ENCODE results near the gene ABLIM3. TPM values are rescaled to one million over a fixed set of nuclear protein-coding genes. Genes with fewer than 3 reads are reported as not detected.

The ABLIM3 gene
- total and polyA plus RNA-seq, 2 experiments from 2014 or later, result 7.3 to 7.8 TPM

GRCh38 chr5:149283626-149284480 lies 142.6 kb downstream of the ABLIM3 start:
- Histone ChIP-seq H3K36me3 (replicated peaks; ENCODE audit: insufficient read depth, low read depth) (no peaks in the 10 kb centered on the region), H3K79me2 (no peaks in the 10 kb centered on the region), H3K4me1 (ENCODE audit: insufficient read depth) (no peaks in the 10 kb centered on the region), H3K27ac (no peak overlapping the region), H2AFZ (no peak overlapping the region), H3K27me3 (no peaks in the 10 kb centered on the region), H3K9me2 (replicated peaks; ENCODE audit: insufficient read depth) (no peaks in the 10 kb centered on the region), H3K9me3 (ENCODE audit: low read depth) (no peaks in the 10 kb centered on the region), H3K4me2 (no peak overlapping the region), H3K4me3 (no peak overlapping the region), H4K20me1 (ENCODE audit: insufficient read depth, poor library complexity, severe bottlenecking) (no peaks in the 10 kb centered on the region)
- no peak for DNase-seq (ENCODE audit: low spot score)
- WGBS (ENCODE audit: low lambda C conversion rate, missing lambda C conversion rate), result 61% methylated on average over 11 of the region's 11 CpGs
- TF ChIP-seq CTCF (IDR thresholded peaks at IDR 0.05; ENCODE audit: poor library complexity), result no peak
- TF ChIP-seq EZH2phosphoT487 (IDR thresholded peaks at IDR 0.05; ENCODE audit: low read depth, severe bottlenecking, unreplicated experiment), result no peak
- no peak for TF ChIP-seq EZH2 (IDR thresholded peaks at IDR 0.05; ENCODE audit: borderline replicate concordance)

GRCh38 chr5:149284501-149284900 lies 143.2 kb downstream of the ABLIM3 start:
- 24% methylated on average over 5 of the region's 5 CpGs for WGBS (ENCODE audit: low lambda C conversion rate, missing lambda C conversion rate)

GRCh38 chr5:149285153-149285552 lies 143.9 kb downstream of the ABLIM3 start:
- no peak overlapping the region for H2AFZ ChIP-seq
- H3K36me3 ChIP-seq (replicated peaks; ENCODE audit: insufficient read depth, low read depth), result no peaks in the 10 kb centered on the region
- H3K9me2 ChIP-seq (replicated peaks; ENCODE audit: insufficient read depth), result no peaks in the 10 kb centered on the region
- H4K20me1 ChIP-seq (ENCODE audit: insufficient read depth, poor library complexity, severe bottlenecking), result no peaks in the 10 kb centered on the region
- H3K79me2 ChIP-seq, result no peaks in the 10 kb centered on the region
- no peak for DNase-seq (ENCODE audit: low spot score)
- no peaks in the 10 kb centered on the region for H3K4me1 ChIP-seq (ENCODE audit: insufficient read depth)
- H3K27ac ChIP-seq, result no peak overlapping the region
- H3K4me2 ChIP-seq, result no peak overlapping the region
- WGBS (ENCODE audit: low lambda C conversion rate, missing lambda C conversion rate), result 91% methylated on average over 1 of the region's 1 CpG
- no peaks in the 10 kb centered on the region for H3K27me3 ChIP-seq
- no peaks in the 10 kb centered on the region for H3K9me3 ChIP-seq (ENCODE audit: low read depth)
- H3K4me3 ChIP-seq, result no peak overlapping the region
- TF ChIP-seq CTCF (IDR thresholded peaks at IDR 0.05; ENCODE audit: poor library complexity) (no peak), EZH2phosphoT487 (IDR thresholded peaks at IDR 0.05; ENCODE audit: low read depth, severe bottlenecking, unreplicated experiment) (no peak), EZH2 (IDR thresholded peaks at IDR 0.05; ENCODE audit: borderline replicate concordance) (no peak)

More at GRCh38 chr5:149284501-149284900, 143.2 kb downstream of the ABLIM3 start:
- peak; percentile 62 for DNase-seq (ENCODE audit: low spot score)
- Histone ChIP-seq H3K4me2 (no peak overlapping the region), H3K27me3 (no peaks in the 10 kb centered on the region), H4K20me1 (ENCODE audit: insufficient read depth, poor library complexity, severe bottlenecking) (no peaks in the 10 kb centered on the region), H3K27ac (no peak overlapping the region), H3K79me2 (no peaks in the 10 kb centered on the region), H3K9me3 (ENCODE audit: low read depth) (no peaks in the 10 kb centered on the region), H2AFZ (no peak overlapping the region), H3K36me3 (replicated peaks; ENCODE audit: insufficient read depth, low read depth) (no peaks in the 10 kb centered on the region), H3K9me2 (replicated peaks; ENCODE audit: insufficient read depth) (no peaks in the 10 kb centered on the region), H3K4me3 (no peak overlapping the region), H3K4me1 (ENCODE audit: insufficient read depth) (no peaks in the 10 kb centered on the region)
- TF ChIP-seq EZH2phosphoT487 (IDR thresholded peaks at IDR 0.05; ENCODE audit: low read depth, severe bottlenecking, unreplicated experiment), result no peak
- no peak for TF ChIP-seq EZH2 (IDR thresholded peaks at IDR 0.05; ENCODE audit: borderline replicate concordance)

- H3K27me3 ChIP-seq, result no peaks in the 10 kb centered on the region
- no peaks in the 10 kb centered on the region for H3K9me2 ChIP-seq (replicated peaks; ENCODE audit: insufficient read depth)
- no peak for DNase-seq (ENCODE audit: low spot score)
- H3K9me3 ChIP-seq (ENCODE audit: low read depth), result no peaks in the 10 kb centered on the region
- H3K4me2 ChIP-seq, result no peak overlapping the region
- no peak overlapping the region for H3K27ac ChIP-seq
- H4K20me1 ChIP-seq (ENCODE audit: insufficient read depth, poor library complexity, severe bottlenecking), result no peaks in the 10 kb centered on the region
- 92% methylated on average over 8 of the region's 8 CpGs for WGBS (ENCODE audit: low lambda C conversion rate, missing lambda C conversion rate)
- H3K4me3 ChIP-seq, result no peak overlapping the region
- H3K4me1 ChIP-seq (ENCODE audit: insufficient read depth), result no peaks in the 10 kb centered on the region
- no peak overlapping the region for H2AFZ ChIP-seq
- no peaks in the 10 kb centered on the region for H3K36me3 ChIP-seq (replicated peaks; ENCODE audit: insufficient read depth, low read depth)
- H3K79me2 ChIP-seq, result no peaks in the 10 kb centered on the region
- TF ChIP-seq CTCF (IDR thresholded peaks at IDR 0.05; ENCODE audit: poor library complexity) (no peak), EZH2 (IDR thresholded peaks at IDR 0.05; ENCODE audit: borderline replicate concordance) (no peak), EZH2phosphoT487 (IDR thresholded peaks at IDR 0.05; ENCODE audit: low read depth, severe bottlenecking, unreplicated experiment) (no peak)
These were observed 147.1 kb downstream of the ABLIM3 start for GRCh38 chr5:149288436-149288835.

Measured in hepatocyte (in vitro differentiated cells).